ENCODE data around the gene TYW5. TPM values are rescaled to one million over a fixed set of nuclear protein-coding genes. Genes with fewer than 3 reads are reported as not detected.
"Not testable (repeated sequence)": the region's sequence is repeated elsewhere in the genome, so short reads cannot be mapped to it uniquely, and the experiment has no call there.

TYW5 gene
- total and polyA plus RNA-seq, 9 donors: 5.9 to 8.8 (median 7.4) TPM

DNA sequence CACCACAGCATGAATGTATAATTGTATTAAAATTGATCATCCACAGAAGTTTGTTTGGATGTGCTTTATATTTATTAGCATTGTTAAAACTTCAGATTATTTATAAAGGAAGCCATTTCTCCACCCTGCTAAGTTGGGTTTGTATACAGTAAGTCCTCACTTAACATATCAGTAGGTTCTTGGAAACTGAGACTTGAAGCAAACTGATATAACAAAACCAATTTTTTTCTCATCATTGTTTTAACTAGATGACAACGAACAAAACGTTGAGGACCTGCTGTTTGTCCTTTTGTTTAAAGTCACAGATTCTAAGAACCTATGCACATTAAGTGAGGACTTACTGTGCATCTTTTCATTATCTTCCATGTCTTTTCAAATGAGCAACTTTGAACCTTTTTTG lies 27.1 kb downstream of the TYW5 start:
- no peak overlapping the region for H3K27ac ChIP-seq (ENCODE audit: low read length)
- H3K4me1 ChIP-seq (ENCODE audit: control insufficient read depth, insufficient read depth, low read length): no peaks in the 10 kb centered on the region
- no peaks in the 10 kb centered on the region for H3K27me3 ChIP-seq (ENCODE audit: control insufficient read depth, insufficient read depth, low read length)
- H3K9me3 ChIP-seq (replicated peaks; ENCODE audit: control insufficient read depth, low read depth, low read length): no peaks in the 10 kb centered on the region
- H3K4me3 ChIP-seq (ENCODE audit: low read length): no peak overlapping the region
- WGBS (ENCODE audit: insufficient coverage): 77% methylated on average over 2 of the region's 2 CpGs
- H3K36me3 ChIP-seq (ENCODE audit: control insufficient read depth, insufficient read depth, low read length): peaks cover 16% of the 10 kb centered on the region
- no peak for DNase-seq

DNA sequence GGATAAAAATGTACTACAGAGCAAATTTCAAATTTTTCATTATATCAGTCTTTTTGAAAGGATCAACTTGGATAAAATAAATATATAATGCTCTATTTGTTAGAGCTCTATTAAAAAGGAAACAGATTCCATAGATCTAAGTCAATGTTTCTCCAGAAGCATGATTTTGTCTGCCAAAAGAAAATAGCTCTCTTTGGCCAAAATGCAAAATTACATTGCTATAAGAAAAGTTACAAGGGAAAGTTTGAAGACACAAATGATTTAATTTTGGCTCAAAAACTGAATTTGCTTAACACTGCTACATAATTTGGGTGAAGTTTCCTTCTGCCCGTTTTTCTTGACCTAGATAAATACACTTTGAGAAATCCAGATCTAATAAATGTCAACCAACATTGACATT lies 28.5 kb downstream of the TYW5 start:
- peak; percentile 30 for DNase-seq
- no CpG with 5 or more reads among the region's 1 CpG for WGBS (ENCODE audit: insufficient coverage)
- H3K27ac ChIP-seq (ENCODE audit: low read length): no peak overlapping the region

DNA sequence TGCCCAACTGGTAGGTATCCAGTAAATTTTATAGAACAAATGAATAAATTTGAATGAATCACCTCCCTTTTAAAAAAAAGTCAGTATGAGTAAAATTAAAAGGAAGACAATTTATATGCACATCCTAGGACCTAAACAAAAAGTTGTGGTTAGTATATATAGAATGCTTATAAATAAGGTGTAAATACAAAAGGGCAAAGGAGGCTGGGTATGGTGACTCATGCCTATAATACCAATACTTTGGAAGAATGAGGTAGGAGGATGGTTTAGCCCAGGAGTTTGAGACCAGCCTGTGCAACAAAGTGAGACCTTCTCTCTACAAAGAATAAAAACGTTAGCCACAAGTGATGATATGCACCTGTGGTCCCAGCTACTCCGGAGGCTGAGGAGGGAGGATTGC lies 31.4 kb downstream of the TYW5 start:
- Histone ChIP-seq H3K27ac (ENCODE audit: low read length) (no peak overlapping the region), H3K36me3 (ENCODE audit: control insufficient read depth, insufficient read depth, low read length) (peaks cover 10% of the 10 kb centered on the region), H3K4me1 (ENCODE audit: control insufficient read depth, insufficient read depth, low read length) (no peaks in the 10 kb centered on the region), H3K4me3 (ENCODE audit: low read length) (no peak overlapping the region), H3K9me3 (replicated peaks; ENCODE audit: control insufficient read depth, low read depth, low read length) (no peaks in the 10 kb centered on the region), H3K27me3 (ENCODE audit: control insufficient read depth, insufficient read depth, low read length) (no peaks in the 10 kb centered on the region)
- WGBS (ENCODE audit: insufficient coverage): no CpG with 5 or more reads among the region's 2 CpGs
- DNase-seq: no peak

More for the DNA sequence above, 28.5 kb downstream of the TYW5 start:
- Histone ChIP-seq H3K27me3 (ENCODE audit: control insufficient read depth, insufficient read depth, low read length) (no peaks in the 10 kb centered on the region), H3K4me1 (ENCODE audit: control insufficient read depth, insufficient read depth, low read length) (no peaks in the 10 kb centered on the region), H3K36me3 (ENCODE audit: control insufficient read depth, insufficient read depth, low read length) (peaks cover 8% of the 10 kb centered on the region), H3K4me3 (ENCODE audit: low read length) (no peak overlapping the region), H3K9me3 (replicated peaks; ENCODE audit: control insufficient read depth, low read depth, low read length) (no peaks in the 10 kb centered on the region)

DNA sequence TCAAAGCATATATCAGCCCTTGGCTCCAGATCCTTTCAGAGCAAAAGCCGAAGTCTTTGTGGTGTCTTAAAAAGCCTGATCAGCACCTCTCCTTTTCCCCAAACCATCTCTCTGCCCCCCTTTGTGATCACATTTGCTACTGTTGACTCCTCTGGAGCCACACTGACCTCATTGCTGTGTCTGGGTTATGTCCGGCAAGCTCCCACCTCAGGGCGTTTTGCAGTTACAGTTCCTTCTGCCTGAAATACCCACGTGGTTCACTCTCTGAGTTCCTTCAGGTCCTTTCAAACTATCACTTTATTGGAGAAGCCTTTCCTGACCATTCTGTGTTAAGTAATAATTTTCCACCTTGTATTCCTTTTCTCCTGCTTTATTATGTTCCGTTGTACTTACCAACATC lies 32.4 kb downstream of the TYW5 start:
- Histone ChIP-seq H3K4me3 (ENCODE audit: low read length) (no peak overlapping the region), H3K27me3 (ENCODE audit: control insufficient read depth, insufficient read depth, low read length) (no peaks in the 10 kb centered on the region), H3K27ac (ENCODE audit: low read length) (no peak overlapping the region), H3K4me1 (ENCODE audit: control insufficient read depth, insufficient read depth, low read length) (no peaks in the 10 kb centered on the region), H3K9me3 (replicated peaks; ENCODE audit: control insufficient read depth, low read depth, low read length) (no peaks in the 10 kb centered on the region), H3K36me3 (ENCODE audit: control insufficient read depth, insufficient read depth, low read length) (peaks cover 16% of the 10 kb centered on the region)
- 73% methylated on average over 2 of the region's 5 CpGs for WGBS (ENCODE audit: insufficient coverage)
- no peak for DNase-seq

DNA sequence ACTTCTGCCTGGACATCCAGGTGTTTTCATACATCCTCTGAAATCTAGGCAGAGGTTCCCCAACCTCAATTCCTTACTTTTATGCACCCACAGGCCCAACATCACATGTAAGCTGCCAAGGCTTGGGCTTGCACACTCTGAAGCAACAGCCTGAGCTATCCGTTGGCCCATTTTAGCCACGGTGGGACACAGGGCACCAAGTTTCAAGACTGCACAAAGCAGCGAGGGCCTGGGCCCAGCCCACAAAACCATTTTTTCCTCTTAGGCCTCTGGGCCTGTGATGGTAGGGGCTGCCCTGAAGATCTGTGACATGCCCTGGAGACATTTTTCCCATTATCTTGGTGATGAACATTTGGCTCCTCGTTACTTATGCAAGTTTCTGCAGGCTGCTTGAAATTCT lies 38.3 kb downstream of the TYW5 start:
- peaks cover 5% of the 10 kb centered on the region for H3K4me1 ChIP-seq (ENCODE audit: control insufficient read depth, insufficient read depth, low read length)
- no peaks in the 10 kb centered on the region for H3K27me3 ChIP-seq (ENCODE audit: control insufficient read depth, insufficient read depth, low read length)
- no peak overlapping the region for H3K4me3 ChIP-seq (ENCODE audit: low read length)
- 100% methylated on average over 3 of the region's 4 CpGs for WGBS (ENCODE audit: insufficient coverage)
- peaks cover 4% of the 10 kb centered on the region for H3K9me3 ChIP-seq (replicated peaks; ENCODE audit: control insufficient read depth, low read depth, low read length)
- peaks cover 31% of the 10 kb centered on the region for H3K36me3 ChIP-seq (ENCODE audit: control insufficient read depth, insufficient read depth, low read length)
- H3K27ac ChIP-seq (ENCODE audit: low read length): no peak overlapping the region
- no peak for DNase-seq

DNA sequence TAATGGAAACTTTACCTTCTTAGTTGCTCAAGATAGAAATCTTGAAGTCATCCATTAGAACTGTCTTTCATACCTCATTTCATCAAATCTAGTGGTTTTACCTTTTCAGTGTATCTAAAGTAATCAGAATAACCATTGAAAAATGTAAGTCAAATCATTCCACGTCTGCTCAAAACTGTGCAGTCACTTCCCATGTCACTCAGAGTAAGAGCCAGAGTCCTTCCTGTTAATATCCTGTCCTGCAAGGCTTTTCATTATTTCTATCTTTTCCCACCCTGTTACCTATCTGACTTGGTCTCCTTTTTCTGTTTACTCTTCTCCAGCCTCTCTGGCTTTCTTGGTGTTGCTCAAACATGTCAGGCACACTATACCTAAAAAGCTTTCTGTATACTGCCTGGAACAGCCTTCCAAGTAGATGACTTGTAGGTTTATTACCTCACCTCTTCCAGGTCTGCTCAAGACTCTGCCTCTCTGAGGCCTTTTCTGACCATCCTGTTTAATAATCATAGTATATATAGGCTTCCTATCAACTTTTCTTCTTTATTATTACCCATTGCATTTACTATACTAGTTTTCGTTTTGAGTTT lies 40.8 kb downstream of the TYW5 start:
- Histone ChIP-seq H3K4me3 (ENCODE audit: low read length) (no peak overlapping the region), H3K27me3 (ENCODE audit: control insufficient read depth, insufficient read depth, low read length) (no peaks in the 10 kb centered on the region), H3K36me3 (ENCODE audit: control insufficient read depth, insufficient read depth, low read length) (peaks cover 26% of the 10 kb centered on the region), H3K27ac (ENCODE audit: low read length) (no peak overlapping the region), H3K9me3 (replicated peaks; ENCODE audit: control insufficient read depth, low read depth, low read length) (peaks cover 4% of the 10 kb centered on the region), H3K4me1 (ENCODE audit: control insufficient read depth, insufficient read depth, low read length) (peaks cover 12% of the 10 kb centered on the region)
- DNase-seq: no peak
- whole genome bisulfite sequencing (ENCODE audit: insufficient coverage): 67% methylated on average over 1 of the region's 2 CpGs

DNA sequence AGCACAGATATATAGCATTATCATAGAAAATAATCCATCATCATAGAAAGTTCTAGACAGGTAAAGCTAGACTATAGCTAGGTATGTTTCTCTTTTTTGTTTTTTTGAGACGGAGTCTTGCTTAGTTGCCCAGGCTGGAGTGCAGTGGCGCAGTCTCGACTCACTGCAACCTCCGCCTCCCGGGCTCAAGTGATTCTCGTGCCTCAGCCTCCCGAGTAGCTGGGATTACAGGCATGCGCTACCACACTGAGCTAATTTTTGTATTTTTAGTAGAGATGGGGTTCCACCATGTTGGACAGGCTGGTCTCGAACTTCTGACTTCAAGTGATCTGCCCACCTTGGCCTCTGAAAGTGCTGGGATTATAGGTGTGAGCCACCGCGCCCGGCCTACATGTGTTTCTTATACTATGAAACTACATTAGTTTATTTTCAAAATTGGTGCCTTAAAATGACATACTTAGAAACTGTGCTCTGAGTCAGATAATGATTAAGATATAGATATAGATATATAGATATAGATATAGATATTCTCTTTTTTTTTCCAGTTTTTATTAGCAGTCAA lies 42.7 kb downstream of the TYW5 start:
- Histone ChIP-seq H3K4me1 (ENCODE audit: control insufficient read depth, insufficient read depth, low read length) (peaks cover 12% of the 10 kb centered on the region), H3K36me3 (ENCODE audit: control insufficient read depth, insufficient read depth, low read length) (peaks cover 13% of the 10 kb centered on the region), H3K4me3 (ENCODE audit: low read length) (peak overlapping the region; percentile 95)
- not testable (repeated sequence) for H3K9me3 ChIP-seq (replicated peaks; ENCODE audit: control insufficient read depth, low read depth, low read length); H3K27me3 ChIP-seq (ENCODE audit: control insufficient read depth, insufficient read depth, low read length); H3K27ac ChIP-seq (ENCODE audit: low read length); DNase-seq
- WGBS (ENCODE audit: insufficient coverage): 78% methylated on average over 8 of the region's 12 CpGs

DNA sequence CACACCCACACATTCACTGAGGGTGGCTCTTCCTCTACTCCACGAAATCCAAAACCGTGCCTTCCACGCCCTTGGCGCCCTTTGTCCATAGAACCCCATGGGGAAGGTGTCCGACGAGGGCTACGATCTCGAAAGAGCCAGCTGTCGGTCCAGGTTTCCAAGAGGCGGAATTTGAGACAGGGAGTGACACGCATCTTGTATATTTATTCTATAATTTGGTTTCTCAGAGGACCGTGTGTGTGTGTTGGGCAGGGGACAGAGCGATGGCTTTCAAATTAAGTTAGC lies 43.5 kb downstream of the TYW5 start:
- Histone ChIP-seq H3K9me3 (replicated peaks; ENCODE audit: control insufficient read depth, low read depth, low read length) (no peaks in the 10 kb centered on the region), H3K4me3 (ENCODE audit: low read length) (peak overlapping the region; percentile 95)
- 0% methylated on average over 6 of the region's 13 CpGs for WGBS (ENCODE audit: insufficient coverage)

DNA sequence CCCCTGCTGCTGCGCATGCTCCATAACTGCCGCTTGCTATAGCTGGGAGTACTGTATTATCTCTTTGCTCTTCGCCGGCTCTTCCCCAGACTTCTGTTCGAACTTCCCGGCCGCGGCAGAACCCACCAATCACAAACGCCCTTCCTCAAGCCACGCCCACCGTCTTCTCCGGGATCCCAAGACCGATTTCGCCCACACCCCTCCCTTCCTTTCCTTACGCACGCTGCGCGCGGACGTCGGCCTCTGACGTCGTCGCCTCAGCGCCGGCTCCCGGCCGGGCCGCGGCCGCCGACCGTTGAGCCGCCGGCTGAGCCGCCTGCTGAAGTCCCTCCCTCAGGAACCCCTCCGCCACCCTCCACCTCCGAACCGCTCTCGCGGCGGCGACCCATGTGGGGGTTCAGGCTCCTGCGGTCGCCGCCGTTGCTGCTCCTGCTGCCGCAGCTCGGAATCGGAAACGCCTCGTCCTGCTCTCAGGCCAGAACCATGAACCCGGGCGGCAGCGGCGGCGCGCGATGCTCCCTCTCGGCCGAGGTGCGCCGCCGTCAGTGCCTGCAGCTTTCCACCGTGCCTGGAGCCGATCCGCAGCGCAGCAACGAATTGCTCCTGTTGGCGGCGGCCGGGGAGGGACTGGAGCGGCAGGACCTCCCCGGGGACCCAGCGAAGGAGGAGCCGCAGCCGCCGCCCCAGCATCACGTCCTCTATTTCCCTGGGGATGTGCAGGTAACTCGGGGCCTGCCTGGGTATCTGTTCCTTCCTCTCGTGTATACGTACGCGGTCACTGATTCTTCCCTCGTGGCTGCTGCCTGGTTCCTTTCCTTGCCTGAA lies 44.0 kb downstream of the TYW5 start, which contains the start of gene C2orf69:
TSS of gene C2orf69 (plus strand) at position 242 of the 825 bp plus-strand sequence. CDS start at position 388, 146 bp downstream.
- under 1% methylated on average over 85 of the region's 85 CpGs for WGBS (ENCODE audit: insufficient coverage)
- Histone ChIP-seq H3K4me3 (ENCODE audit: low read length) (peak within 1 kb of the TSS; percentile 95), H3K27ac (ENCODE audit: low read length) (peak within 1 kb of the TSS; percentile 98), H3K4me1 (ENCODE audit: control insufficient read depth, insufficient read depth, low read length) (peaks cover 12% of the 10 kb centered on the region), H3K36me3 (ENCODE audit: control insufficient read depth, insufficient read depth, low read length) (peaks cover 2% of the 10 kb centered on the region), H3K27me3 (ENCODE audit: control insufficient read depth, insufficient read depth, low read length) (no peaks in the 10 kb centered on the region), H3K9me3 (replicated peaks; ENCODE audit: control insufficient read depth, low read depth, low read length) (no peaks in the 10 kb centered on the region)
- peak; percentile 98 for DNase-seq

More for the DNA sequence above, 43.5 kb downstream of the TYW5 start:
- Histone ChIP-seq H3K27me3 (ENCODE audit: control insufficient read depth, insufficient read depth, low read length) (no peaks in the 10 kb centered on the region), H3K36me3 (ENCODE audit: control insufficient read depth, insufficient read depth, low read length) (peaks cover 6% of the 10 kb centered on the region), H3K4me1 (ENCODE audit: control insufficient read depth, insufficient read depth, low read length) (peaks cover 12% of the 10 kb centered on the region), H3K27ac (ENCODE audit: low read length) (peak overlapping the region; percentile 98)
- peak; percentile 67 for DNase-seq

DNA sequence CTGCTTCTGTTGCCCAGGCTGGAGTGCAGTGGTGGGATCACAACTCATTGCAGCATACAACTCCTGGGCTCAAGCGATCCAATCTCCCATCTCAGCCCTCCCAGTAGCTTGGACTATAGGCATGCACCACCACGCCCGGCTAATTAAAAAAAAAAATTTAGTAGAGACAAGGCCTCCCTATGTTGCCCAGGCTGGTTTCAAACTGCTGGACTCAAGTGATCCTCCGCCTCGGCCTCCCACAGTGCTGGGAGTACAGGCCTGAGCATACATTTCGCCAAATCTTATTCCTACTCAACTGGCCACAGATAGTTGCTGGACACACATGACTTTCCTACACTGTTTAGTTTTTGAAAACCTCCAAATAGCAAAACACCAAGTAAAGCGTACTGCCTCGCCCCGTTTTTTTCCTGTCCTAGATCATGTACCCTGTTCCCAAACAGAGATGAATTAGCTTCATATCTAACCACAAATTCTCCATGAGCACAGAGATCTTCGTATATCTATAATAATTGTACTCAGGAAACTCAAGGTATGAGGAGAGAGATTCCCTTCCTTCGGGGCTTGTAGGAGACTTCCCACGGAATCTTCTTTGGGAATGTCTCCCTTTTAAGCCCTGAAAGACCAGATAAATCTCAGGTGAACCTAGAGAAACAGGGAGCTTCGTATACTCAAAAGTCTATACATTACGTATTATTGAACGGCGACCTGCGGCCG lies 44.8 kb downstream of the TYW5 start:
- H3K27ac ChIP-seq (ENCODE audit: low read length): peak overlapping the region; percentile 15
- no peaks in the 10 kb centered on the region for H3K9me3 ChIP-seq (replicated peaks; ENCODE audit: control insufficient read depth, low read depth, low read length)
- no peaks in the 10 kb centered on the region for H3K36me3 ChIP-seq (ENCODE audit: control insufficient read depth, insufficient read depth, low read length)
- peak overlapping the region; percentile 33 for H3K4me3 ChIP-seq (ENCODE audit: low read length)
- WGBS (ENCODE audit: insufficient coverage): 43% methylated on average over 12 of the region's 18 CpGs
- peak; percentile 7 for DNase-seq
- H3K27me3 ChIP-seq (ENCODE audit: control insufficient read depth, insufficient read depth, low read length): no peaks in the 10 kb centered on the region
- H3K4me1 ChIP-seq (ENCODE audit: control insufficient read depth, insufficient read depth, low read length): peaks cover 12% of the 10 kb centered on the region

Data from muscle of leg (tissue), 11 donors.